Gastrocnemius medialis (tissue), 4 donors: ENCODE data around the gene DHX40.

Experiments used
- POLR2A ChIP-seq, 2 donors: fragments of 450-650 bp; IDR thresholded peaks; one replicate each; pipeline ENCODE4 v1.6.1; 2017; ENCODE audit warnings: antibody characterized with exemption in 2 of 2, mild to moderate bottlenecking in 2 of 2, moderate library complexity in 2 of 2
- TF ChIP-seq, protein P1 (sequence below), 5 experiments: fragments of 450-650 bp in 3 of 5; fragments of 200-600 bp in 2 of 5; sonication (generic) in 2 of 5; IDR thresholded peaks in 4 of 5; conservative IDR thresholded peaks in 1 of 5; 1 replicate in 4 of 5; 2 replicates in 1 of 5; pipeline ENCODE4 v1.5.1; 2016 to 2019; ENCODE audit warnings: antibody characterized with exemption in 5 of 5, mild to moderate bottlenecking in 3 of 5, moderate library complexity in 3 of 5

DNA sequence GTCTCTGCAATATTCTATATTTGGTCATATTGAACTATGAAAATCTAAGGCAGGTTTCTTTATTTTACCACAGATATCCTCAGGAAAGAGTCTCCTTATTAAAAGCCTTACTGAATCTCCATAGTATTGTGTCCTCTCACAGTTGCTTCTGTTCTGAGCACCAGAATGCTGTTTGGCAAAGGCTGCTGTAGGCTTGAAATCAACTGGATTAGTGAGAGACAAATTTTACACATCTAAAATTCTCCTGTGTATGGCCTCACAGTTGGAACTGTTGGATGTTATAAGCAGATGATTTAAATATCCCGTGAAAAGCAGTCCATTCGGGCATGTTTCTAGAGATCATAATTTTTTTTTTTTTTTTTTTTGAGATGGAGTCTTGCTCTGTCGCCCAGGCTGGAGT is 63.8 kb downstream of the DHX40 start:
- TF ChIP-seq, protein P1, sequence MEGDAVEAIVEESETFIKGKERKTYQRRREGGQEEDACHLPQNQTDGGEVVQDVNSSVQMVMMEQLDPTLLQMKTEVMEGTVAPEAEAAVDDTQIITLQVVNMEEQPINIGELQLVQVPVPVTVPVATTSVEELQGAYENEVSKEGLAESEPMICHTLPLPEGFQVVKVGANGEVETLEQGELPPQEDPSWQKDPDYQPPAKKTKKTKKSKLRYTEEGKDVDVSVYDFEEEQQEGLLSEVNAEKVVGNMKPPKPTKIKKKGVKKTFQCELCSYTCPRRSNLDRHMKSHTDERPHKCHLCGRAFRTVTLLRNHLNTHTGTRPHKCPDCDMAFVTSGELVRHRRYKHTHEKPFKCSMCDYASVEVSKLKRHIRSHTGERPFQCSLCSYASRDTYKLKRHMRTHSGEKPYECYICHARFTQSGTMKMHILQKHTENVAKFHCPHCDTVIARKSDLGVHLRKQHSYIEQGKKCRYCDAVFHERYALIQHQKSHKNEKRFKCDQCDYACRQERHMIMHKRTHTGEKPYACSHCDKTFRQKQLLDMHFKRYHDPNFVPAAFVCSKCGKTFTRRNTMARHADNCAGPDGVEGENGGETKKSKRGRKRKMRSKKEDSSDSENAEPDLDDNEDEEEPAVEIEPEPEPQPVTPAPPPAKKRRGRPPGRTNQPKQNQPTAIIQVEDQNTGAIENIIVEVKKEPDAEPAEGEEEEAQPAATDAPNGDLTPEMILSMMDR (IDR thresholded peaks at IDR 0.05 in 4 of 5, conservative IDR thresholded peaks at IDR 0.05 in 1 of 5), result no peak
- TF ChIP-seq POLR2A (IDR thresholded peaks at IDR 0.05), result no peak
